Gastrocnemius medialis (tissue), 4 donors: ENCODE data around the gene RPL22. TPM values are rescaled to one million over a fixed set of nuclear protein-coding genes. Genes with fewer than 3 reads are reported as not detected.
A peak's percentile ranks its signal among the peaks of the same experiment; 100 is the strongest.

Experiments used
- ATAC-seq, 2 donors: fragments of 150-250 bp; one replicate each; pipeline ENCODE4 v1.9.1; 2016
- DNase-seq, 2 donors: peaks; one replicate each; pipeline ENCODE4 v3.0.0-alpha.2; 2019
- H3K27ac ChIP-seq, 4 donors: fragments of 200-600 bp; sonication (generic); 1 replicate in 1 of 4; 2 replicates in 3 of 4; pipeline ENCODE4 v1.5.1; 2016 to 2018; ENCODE audit warnings: mild to moderate bottlenecking in 2 of 4, moderate library complexity in 1 of 4
- H3K27me3 ChIP-seq, 3 donors: fragments of 200-600 bp; sonication (generic) in 2 of 3; 1 replicate in 1 of 3; 2 replicates in 2 of 3; pipeline versions ENCODE4 v1.5.1 to v1.6.0; 2016 to 2019; ENCODE audit warnings: mild to moderate bottlenecking in 1 of 3, moderate library complexity in 1 of 3
- H3K36me3 ChIP-seq, 2 donors: fragments of 200-600 bp; sonication (generic) in 1 of 2; one replicate each; pipeline ENCODE4 v1.5.1; 2017 to 2018
- H3K4me1 ChIP-seq, 2 donors: fragments of 200-600 bp; sonication (generic) in 1 of 2; one replicate each; pipeline ENCODE4 v1.5.1; 2016 to 2017; ENCODE audit warnings: mild to moderate bottlenecking in 2 of 2
- H3K4me3 ChIP-seq, 4 donors: fragments of 200-600 bp; sonication (generic) in 3 of 4; 1 replicate in 1 of 4; 2 replicates in 3 of 4; pipeline ENCODE4 v1.5.1; 2016 to 2019; ENCODE audit warnings: mild to moderate bottlenecking in 2 of 4
- H3K9me3 ChIP-seq, 3 donors: fragments of 200-600 bp; sonication (generic) in 2 of 3; 1 replicate in 1 of 3; 2 replicates in 2 of 3; pipeline ENCODE4 v1.5.1; 2016 to 2019
- POLR2A ChIP-seq, 2 donors: fragments of 450-650 bp; IDR thresholded peaks; one replicate each; pipeline ENCODE4 v1.6.1; 2017; ENCODE audit warnings: antibody characterized with exemption in 2 of 2, mild to moderate bottlenecking in 2 of 2, moderate library complexity in 2 of 2
- in situ Hi-C, 4 donors: fragments of 200-750 bp; cut with MboI; loops; one replicate each; pipeline versions ENCODE4 v1.15.0 to v1.8.0; 2017; ENCODE audit warnings: low sequenced_read_pairs in 4 of 4
- intact Hi-C: fragments of 100-400 bp; cut with DNase I; formaldehyde crosslinking; loops from one replicate; pipeline ENCODE4 v1.15.1; 2023; ENCODE audit warnings: low total_unique reads
- total RNA-seq, 4 donors: library from RNA; depleted of rRNA; stranded (reverse); fragments of >200 nt; gene quantifications; one replicate each; pipeline versions ENCODE4 v1.1.0 to v1.2.3, GENCODE V29; 2016
- TF ChIP-seq, protein P1 (sequence below), 5 experiments: fragments of 450-650 bp in 3 of 5; fragments of 200-600 bp in 2 of 5; sonication (generic) in 2 of 5; IDR thresholded peaks in 4 of 5; conservative IDR thresholded peaks in 1 of 5; 1 replicate in 4 of 5; 2 replicates in 1 of 5; pipeline ENCODE4 v1.5.1; 2016 to 2019; ENCODE audit warnings: antibody characterized with exemption in 5 of 5, mild to moderate bottlenecking in 3 of 5, moderate library complexity in 3 of 5

The RPL22 gene
- total RNA-seq, 4 donors from 2014 or later, result 95.2 to 132 (median 121) TPM

GRCh38 chr1:6148497-6149241, 50.7 kb downstream of the RPL22 start:
- intact Hi-C loops (no loop called here), in situ Hi-C loops (no loop called here)
- H3K9me3 ChIP-seq, result no peaks in the 10 kb centered on the region
- ATAC-seq (peak in 1 of 2 donors; percentile 33), DNase-seq (no peak)
- peaks cover 0 to 3% of the 10 kb centered on the region in 2 donors for H3K4me1 ChIP-seq
- TF ChIP-seq, protein P1, sequence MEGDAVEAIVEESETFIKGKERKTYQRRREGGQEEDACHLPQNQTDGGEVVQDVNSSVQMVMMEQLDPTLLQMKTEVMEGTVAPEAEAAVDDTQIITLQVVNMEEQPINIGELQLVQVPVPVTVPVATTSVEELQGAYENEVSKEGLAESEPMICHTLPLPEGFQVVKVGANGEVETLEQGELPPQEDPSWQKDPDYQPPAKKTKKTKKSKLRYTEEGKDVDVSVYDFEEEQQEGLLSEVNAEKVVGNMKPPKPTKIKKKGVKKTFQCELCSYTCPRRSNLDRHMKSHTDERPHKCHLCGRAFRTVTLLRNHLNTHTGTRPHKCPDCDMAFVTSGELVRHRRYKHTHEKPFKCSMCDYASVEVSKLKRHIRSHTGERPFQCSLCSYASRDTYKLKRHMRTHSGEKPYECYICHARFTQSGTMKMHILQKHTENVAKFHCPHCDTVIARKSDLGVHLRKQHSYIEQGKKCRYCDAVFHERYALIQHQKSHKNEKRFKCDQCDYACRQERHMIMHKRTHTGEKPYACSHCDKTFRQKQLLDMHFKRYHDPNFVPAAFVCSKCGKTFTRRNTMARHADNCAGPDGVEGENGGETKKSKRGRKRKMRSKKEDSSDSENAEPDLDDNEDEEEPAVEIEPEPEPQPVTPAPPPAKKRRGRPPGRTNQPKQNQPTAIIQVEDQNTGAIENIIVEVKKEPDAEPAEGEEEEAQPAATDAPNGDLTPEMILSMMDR (IDR thresholded peaks at IDR 0.05 in 4 of 5, conservative IDR thresholded peaks at IDR 0.05 in 1 of 5), result no peak
- no peak for TF ChIP-seq POLR2A (IDR thresholded peaks at IDR 0.05)
- no peak overlapping the region for H3K27ac ChIP-seq
- no peaks in the 10 kb centered on the region for H3K36me3 ChIP-seq
- H3K4me3 ChIP-seq, result peak overlapping the region in 2 of 4 donors; percentile 11 to 13
- peaks cover 20 to 36% (median 31%) of the 10 kb centered on the region in 3 donors for H3K27me3 ChIP-seq

GRCh38 chr1:6145864-6146410, 53.5 kb downstream of the RPL22 start:
- intact Hi-C loops, result no loop called here
- Histone ChIP-seq H3K9me3 (no peaks in the 10 kb centered on the region), H3K4me3 (no peak overlapping the region), H3K27me3 (peaks cover 20 to 36% (median 31%) of the 10 kb centered on the region in 3 donors), H3K27ac (no peak overlapping the region), H3K4me1 (peaks cover 0 to 3% of the 10 kb centered on the region in 2 donors), H3K36me3 (no peaks in the 10 kb centered on the region)
- TF ChIP-seq, protein P1 (IDR thresholded peaks at IDR 0.05 in 4 of 5, conservative IDR thresholded peaks at IDR 0.05 in 1 of 5), result no peak
- DNase-seq, result no peak
- in situ Hi-C loops, result no loop called here
- ATAC-seq, result no peak

DNA sequence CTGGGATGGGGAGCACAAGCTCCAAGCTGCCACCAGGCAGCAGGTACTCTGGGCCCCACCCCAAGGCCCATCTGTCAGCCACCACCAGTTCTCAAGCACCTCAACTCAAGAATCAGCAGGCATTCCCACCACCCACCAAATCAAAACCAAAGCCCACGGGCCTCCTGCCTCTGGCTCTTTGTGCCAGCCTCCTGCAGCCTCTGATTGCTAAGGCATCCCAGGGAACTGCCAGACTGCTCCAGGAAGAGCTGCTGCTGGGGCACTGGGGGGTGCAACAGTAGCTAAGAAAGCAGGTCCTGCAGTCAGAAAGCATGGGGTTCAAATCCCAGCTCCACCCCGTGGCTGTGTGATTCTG, 54.0 kb downstream of the RPL22 start:
- Histone ChIP-seq H3K4me1 (peaks cover 0 to 3% of the 10 kb centered on the region in 2 donors), H3K36me3 (no peaks in the 10 kb centered on the region), H3K27ac (no peak overlapping the region), H3K9me3 (no peaks in the 10 kb centered on the region), H3K27me3 (peaks cover 20 to 36% (median 31%) of the 10 kb centered on the region in 3 donors), H3K4me3 (no peak overlapping the region)
- ATAC-seq, result no peak
- TF ChIP-seq, protein P1 (IDR thresholded peaks at IDR 0.05 in 4 of 5, conservative IDR thresholded peaks at IDR 0.05 in 1 of 5), result no peak
- no peak for TF ChIP-seq POLR2A (IDR thresholded peaks at IDR 0.05)
- intact Hi-C loops, result no loop called here
- in situ Hi-C loops, result no loop called here
- DNase-seq, result no peak

- Histone ChIP-seq H3K27me3 (peaks cover 20 to 36% (median 31%) of the 10 kb centered on the region in 3 donors), H3K9me3 (no peaks in the 10 kb centered on the region), H3K27ac (no peak overlapping the region), H3K4me3 (no peak overlapping the region), H3K36me3 (no peaks in the 10 kb centered on the region), H3K4me1 (peaks cover 0 to 3% of the 10 kb centered on the region in 2 donors)
- DNase-seq (no peak), ATAC-seq (no peak)
- TF ChIP-seq POLR2A (IDR thresholded peaks at IDR 0.05), result no peak
- TF ChIP-seq, protein P1 (IDR thresholded peaks at IDR 0.05 in 4 of 5, conservative IDR thresholded peaks at IDR 0.05 in 1 of 5), result no peak
- in situ Hi-C loops (no loop called here), intact Hi-C loops (no loop called here)
Observed at GRCh38 chr1:6144647-6145395, 54.6 kb downstream of the RPL22 start.
